Ureter (tissue), 1 donor: ENCODE results near the gene PRKCH. TPM values are rescaled to one million over a fixed set of nuclear protein-coding genes. Genes with fewer than 3 reads are reported as not detected.

Source experiments
- DNase-seq: peaks from one replicate; pipeline ENCODE4 v3.0.0-alpha.2; 2020; ENCODE audit warnings: low spot score
- total RNA-seq: library from RNA; stranded (reverse); gene quantifications from one replicate; pipeline ENCODE4 v1.2.4, GENCODE V29; 2023
- donor health status: DM: yes; HTN: yes; CAD: no.

Gene PRKCH
- total RNA-seq, 1 donor from 2014 or later: 90.2 TPM

DNA sequence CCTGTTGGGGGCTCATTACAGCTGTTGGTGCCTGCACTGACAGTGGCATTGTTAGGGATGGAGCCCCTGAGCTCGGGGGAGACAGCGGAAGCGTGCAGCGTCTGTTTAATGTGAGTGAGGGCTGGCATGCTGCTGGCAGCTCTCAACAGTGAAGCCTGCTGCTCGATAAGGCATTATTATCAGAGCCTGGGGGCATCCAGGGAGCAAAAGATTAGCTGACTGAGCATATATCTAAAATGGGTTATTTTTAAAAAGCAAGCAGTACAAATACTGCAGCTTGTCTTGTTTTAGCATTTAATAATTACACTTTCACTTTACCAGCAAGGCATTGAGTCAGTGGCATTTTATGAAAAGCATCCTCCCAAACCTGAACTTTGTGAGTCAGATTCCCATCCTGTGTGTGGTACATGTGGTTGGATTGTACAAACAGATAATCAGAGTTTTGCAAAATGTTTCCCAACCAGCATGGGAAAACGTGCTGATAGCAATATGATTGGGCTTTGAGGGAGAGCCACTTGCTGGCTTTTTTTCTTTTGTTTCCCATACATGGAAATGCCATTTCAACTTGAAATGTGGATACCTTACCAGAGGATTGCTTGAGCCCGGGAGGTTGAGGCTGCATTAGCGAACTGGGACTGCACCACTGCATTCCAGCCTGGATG, 150.8 kb downstream of the PRKCH start:
- peak; percentile 69 for DNase-seq

DNA sequence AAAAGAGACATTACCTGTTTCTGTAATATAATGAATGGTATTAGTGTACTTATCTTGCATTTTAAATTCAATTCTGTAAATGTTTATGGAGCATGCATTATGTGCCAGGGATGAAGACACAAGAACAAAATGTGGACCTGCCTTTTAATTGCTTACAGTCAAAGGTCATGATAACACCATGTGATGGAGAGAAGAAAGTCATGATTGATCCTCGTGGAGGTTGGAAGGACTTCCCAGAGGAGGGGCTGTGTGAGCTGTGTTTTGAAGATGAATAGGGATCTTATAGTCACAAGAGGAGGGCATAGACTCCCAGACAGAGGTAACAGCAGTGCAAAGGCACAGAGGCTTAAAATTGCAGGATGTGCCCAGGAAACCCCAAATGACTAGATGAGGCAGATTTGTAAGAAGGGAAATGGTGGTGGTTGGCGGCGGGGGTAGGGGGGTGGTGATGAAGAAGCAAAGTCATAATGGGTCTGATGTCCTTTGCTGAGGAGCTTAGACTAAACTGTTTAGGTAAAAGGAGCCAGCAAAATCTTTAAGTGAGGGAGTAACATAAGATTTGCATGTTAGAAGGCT, 151.5 kb downstream of the PRKCH start:
- DNase-seq: no peak

DNA sequence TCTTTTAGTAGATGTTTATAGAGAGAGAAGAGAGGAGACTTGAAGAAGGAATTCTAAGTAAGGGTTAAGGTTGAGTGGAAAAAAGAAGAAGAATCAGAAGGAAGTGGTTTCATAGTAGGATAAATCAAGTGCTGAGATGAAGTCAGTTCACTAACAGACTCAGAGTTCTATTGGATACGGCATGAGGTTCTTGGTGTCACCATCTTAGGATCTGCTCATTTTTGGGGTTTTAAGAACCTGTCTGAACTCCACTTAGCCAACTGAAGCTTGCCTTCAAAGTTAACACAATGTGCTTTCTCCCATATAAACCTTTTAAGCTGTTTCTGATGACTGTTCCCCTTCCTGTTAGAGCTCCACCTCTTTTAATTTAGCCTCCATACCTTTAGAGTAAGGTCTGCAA, 152.6 kb downstream of the PRKCH start:
- DNase-seq: no peak

DNA sequence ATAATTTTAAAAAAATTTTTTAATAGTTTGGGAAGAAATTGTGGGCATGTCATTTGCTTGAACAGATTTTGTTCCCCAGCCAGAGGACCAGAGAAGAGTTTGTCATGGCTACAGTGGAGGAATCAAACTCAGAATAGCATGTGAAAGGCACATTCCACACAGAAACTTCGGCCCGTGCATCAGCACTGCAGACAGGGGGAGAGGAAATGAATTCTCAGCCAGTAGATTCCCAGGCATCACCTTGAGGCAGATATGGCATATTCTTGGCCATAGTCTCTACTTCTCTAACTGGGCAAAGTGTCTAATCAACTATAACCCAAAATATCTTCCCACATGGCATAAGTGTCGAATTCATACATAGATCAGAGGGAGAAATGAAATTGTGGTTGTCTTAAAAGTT, 153.3 kb downstream of the PRKCH start:
- DNase-seq: peak; percentile 34

DNA sequence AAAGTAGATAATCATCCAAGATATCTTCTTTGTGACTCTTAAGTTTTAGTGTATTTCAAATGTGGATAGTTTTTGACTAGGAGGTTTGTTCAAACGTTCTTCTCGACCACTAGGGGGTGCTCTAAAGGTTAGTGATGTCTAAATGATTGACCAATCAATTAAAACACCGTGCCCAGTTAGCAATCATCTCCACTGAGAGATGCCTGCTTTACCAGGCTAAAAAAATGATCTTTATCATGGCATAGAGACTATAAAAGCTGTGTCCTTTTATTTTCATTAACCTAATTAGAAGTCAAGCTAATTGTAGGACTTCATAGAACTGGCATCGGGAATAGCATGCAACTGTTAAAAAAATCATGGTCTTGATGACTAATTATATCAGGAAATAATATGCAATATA, 153.9 kb downstream of the PRKCH start:
- DNase-seq: peak; percentile 34

DNA sequence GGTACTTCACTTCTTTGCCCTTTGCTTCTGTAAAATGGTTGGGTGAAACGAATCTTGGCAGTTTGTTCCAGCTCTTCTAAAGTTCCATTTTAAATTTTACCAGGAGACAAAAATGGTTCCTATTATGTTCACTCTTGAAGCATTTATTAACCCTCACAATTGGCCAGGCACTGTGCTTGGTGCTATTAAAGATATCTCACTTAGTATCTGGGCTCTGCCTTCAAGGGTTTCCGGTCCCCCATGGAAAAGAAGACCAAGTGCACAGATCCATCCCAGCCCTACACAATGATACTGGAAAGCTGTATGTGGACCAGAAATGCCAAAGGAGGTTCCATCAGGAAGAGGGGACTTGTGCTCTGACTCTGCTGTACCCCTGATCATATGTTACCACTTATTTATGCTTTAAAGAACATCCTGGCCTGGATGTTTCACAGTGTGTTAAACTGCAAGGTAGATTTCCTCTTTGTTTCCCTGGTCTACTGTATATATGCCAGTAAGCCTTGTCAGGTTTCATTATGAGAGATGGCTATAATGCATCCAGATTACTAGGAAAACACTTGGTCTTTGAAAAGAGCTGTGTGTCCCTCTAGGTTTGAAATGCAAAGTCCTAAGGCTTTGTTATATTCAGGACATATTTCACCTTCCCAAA, 154.8 kb downstream of the PRKCH start:
- DNase-seq: peak; percentile 19

DNA sequence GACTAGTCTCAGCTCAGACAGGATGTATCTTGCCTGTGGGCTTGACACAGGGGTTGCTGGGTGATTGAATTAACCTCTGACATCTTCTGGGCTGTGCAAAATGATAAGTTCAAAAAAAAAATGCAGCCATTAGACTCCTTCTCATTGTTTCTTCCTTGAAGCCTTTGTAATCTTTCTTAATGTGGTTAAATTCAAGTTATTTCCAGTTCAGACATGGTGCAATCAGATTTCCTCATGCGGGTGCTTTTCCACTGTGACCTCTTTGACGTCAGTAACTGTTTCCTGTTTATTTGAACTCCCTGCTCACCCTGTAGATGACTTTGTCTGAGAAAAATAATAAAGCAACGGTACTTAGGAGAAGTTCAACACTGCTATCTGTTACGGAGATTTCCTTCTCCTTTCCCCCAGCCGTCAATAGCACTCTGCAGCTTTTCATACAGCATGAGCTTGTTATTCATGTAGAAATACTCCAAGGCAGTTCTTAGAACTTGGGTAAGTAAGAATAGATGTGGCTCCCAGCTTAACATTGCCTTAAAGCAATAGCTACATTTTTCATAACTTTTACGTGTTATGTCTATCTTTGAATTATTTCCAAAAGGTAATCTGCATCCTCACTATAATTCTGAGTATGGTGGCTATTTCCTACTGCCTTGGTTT, 155.5 kb downstream of the PRKCH start:
- peak; percentile 79 for DNase-seq

DNA sequence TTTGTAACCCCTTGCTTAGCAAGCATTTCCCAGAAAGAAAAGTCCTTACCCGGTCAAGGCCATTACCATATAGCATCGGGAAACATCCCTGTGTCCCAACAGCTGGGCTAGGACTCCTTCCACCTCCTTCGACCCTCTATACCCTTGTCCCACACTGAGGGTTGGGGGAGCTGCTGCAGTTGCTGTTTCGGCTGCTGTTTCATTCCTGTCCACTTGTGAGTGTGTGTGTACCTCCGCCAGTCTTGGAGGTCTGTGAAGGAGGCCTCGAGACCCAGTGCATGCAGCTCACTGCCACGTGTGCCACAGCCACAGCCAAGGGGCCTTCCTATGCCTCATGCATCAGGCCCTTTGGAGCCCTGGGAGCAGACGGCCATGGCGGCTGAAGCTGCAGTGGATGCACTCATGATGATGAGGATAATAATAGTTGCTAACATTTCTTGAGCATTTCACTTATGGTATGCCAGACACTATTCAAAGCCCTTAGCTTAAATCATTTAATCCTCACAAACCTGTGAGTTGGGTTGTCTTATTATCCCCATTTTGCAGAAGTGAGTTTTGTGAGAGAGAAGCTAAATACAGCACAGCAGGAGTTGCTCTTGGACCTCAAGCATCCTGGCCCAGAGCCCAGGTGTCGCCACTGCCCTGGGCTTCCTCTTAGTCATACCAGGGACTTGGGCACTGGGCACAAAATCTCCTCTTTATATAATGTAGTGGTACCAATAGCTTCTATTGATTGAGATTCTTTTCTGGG, 156.5 kb downstream of the PRKCH start:
- DNase-seq: peak; percentile 71

DNA sequence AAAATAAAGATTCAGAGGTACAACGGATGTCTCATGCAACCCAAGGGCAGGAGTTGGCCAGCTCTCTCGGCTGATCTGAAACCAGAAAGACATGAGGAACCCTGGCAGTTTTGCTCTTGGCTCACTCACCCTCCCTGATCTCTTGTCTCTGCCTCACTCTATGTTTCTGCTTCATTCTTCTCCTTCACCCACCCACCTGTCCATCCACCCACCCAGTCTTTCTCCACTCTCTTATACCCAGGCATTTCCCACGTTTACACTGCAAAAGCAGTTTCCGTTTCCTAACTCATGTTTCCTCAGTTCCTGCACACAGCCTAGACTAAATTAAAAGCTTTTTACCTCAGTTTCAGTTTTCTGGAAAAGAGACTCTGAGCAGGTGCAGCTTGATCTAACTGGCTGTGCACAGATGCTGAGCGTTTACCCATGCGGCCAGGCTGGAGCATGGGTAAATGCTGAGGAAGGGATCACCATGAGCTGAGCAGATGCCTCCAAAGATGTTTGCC, 157.6 kb downstream of the PRKCH start:
- DNase-seq: peak; percentile 42

DNA sequence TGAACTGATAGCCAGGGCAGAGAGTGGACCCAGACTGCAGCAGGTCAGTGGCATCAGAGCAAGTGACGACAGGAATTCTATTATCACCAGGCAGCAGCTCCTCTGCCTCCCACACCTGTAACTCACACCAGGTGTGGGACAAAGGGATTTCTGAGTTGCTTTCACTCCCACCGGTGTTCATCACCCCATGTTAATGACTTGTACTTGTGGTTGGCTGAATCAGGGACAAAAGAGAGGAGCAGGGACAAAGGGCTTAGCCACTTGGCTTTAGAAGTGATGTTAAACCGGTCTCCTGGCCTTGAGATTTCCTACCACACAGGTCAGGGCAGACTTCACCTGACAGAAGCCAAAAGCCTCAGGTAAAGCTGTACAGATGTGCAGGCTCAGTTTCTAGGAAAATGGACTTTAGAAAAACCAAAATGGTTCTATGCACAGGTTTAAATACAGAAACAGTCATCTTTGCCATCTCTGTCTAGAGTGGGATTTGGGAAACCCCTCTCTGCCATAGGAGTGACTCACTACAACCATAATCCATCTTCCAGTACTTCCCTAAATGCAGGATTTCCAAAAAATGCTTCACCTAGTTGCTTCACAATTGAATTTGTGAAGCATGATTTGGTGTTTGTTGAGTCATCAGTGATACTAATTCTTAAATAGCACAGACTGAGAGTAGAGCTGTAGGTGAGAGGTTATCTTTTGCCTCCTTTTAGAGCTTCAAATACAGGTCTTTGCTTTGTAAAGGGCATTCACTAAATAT, 158.5 kb downstream of the PRKCH start:
- DNase-seq: peak; percentile 26

DNA sequence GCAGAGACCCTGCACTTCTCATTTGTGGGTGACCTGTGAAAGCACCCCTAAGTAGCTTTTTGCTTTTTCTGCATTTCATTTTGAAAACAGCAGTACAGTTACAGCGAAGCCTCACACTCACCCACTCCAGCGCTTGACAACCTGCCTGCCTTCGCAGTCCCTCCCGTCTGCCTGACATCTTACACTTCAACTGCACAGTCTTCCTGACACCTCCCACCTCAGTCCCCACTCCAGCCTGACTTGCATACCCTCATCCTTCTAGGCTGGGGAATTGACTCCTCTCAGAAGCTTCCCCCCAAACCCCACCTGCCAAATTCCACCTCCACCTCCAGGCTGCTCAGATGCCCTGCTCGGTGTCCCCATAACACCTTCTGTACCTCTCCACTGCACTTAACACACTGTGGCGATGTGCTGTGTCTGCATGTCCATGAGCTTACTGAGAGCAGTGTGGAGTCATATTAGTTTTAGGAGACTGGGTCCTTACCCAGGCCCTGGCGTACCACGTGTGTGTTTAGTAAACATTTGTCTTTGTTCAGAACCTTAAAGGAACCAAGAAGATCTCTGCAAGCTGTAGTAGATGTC, 159.4 kb downstream of the PRKCH start:
- DNase-seq: peak; percentile 39

DNA sequence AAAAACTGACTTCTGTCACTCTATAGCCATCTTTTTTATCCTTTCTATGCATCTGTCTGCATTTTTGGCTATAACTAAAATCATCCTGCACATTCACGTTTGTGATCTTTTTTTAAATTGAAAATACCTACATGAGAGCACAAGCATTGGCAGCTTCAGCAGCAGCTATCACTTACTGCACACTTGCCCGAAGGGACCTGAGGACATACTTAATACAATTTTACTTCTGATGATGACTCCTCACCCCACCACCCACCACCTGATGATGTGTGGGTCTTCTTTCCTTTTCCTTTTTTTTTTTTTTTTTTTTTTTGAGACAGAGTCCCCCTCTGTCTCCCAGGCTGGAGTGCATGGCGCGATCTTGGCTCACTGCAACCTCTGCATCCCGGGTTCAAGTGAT, 160.3 kb downstream of the PRKCH start:
- DNase-seq: peak; percentile 15

DNA sequence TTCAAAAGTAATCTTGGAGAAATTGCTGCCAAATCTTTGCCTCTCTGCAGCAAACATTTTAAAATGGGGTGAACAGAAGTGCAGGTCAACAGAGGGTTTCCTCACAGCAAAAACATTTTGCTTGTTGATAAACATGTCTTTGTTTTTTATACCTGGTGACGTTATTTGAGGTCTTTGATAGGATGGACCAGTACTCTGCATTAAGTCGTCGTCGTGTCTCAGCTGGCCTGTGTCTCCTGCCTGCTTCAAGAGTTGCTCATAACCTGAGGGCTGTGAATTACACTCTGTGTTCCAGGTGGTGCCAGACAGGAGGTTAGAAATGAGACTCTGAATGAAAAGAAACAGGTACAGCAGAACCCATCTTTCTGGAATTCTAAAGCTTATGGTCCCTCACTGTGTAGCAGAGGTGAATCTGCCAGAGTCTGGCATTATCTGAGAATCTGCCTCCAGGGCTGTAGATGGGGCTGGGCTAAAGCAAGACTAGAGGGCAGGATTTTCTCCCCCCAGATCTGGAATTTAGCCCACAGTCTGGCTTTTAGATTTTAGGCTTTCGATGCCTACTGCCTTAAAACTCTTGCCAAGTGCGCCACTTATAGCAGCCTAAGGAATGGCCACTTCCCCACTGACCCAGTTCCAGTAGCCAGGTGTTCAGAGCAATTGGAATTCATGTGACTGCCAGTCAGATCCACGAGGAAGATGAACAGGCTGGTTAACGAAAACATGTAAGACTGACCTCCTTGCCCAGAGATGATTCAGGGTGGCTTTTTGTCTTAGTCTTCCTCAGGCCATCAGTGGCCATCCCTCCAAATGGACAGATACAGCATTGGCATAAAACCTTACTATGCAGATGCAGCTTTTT, 161.2 kb downstream of the PRKCH start:
- no peak for DNase-seq

DNA sequence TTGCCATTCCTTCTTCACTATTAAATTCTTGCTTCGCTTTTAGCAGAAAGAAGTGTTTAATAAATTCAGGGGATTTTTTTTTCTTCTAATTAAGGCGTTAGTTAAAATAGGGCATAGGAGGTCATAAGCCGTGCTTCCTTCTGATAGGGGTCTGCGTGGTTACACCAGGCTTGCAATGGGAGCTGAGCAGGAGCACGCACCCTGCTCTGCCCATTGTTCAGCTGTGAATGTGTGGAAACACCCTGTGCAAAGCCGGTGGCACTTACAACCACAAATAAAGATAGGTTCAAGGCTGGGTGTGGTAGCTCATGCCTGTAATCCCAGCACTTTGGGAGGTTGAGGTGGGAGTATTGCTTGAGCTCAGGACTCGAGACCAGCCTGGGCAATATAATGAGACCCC, 162.1 kb downstream of the PRKCH start:
- DNase-seq: no peak

DNA sequence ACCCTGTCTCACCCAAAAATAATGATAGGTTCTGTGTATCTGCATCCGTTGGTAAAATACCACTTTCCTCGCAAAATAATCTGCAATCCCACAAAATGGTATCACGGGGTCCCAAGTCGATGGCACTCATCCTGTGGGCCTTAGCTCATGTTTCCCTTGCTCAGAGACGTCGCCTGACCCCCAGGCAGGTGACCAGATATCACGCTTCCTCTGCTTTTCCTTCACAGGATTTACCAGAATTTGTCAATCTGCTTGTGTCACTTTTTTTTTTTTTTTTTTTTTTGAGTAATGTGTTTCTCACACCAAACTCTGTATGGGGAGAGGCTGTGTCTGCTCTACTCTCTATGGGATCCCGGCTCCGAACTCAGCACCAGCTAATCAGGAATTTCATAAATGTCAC, 162.7 kb downstream of the PRKCH start:
- DNase-seq: no peak

DNA sequence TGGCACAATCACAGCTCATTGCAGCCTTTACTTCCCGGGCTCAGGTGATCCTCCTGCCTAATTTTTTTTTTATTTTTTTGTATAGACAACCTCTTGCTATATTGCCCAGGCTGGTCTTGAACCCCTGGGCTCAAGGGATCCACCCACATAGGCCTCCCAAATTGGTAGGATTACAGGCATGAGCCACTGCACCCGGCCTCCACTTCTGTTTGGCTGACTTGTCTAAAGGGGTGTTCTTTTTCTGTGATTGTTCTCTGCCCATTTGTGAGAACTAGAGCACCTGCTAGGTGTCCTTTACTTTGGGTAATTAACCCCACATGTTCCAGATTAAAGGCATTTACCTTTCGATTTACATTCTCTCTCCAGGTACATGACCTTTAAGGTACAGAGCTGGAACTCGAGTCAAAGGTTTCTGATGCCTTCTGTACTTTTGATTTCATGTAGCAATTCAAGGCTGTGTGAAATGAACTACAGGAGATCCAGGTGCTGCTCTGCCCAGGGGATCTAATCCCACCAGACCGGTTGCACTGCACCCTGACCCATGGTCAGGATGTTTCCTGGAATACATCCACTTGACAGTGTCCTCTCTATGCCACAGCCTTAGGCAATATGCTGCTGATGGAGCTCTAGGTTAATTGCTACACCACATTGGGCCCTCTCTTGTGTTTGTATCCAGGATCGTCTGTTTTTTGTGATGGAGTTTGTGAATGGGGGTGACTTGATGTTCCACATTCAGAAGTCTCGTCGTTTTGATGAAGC, 163.6 kb downstream of the PRKCH start:
- no peak for DNase-seq

DNA sequence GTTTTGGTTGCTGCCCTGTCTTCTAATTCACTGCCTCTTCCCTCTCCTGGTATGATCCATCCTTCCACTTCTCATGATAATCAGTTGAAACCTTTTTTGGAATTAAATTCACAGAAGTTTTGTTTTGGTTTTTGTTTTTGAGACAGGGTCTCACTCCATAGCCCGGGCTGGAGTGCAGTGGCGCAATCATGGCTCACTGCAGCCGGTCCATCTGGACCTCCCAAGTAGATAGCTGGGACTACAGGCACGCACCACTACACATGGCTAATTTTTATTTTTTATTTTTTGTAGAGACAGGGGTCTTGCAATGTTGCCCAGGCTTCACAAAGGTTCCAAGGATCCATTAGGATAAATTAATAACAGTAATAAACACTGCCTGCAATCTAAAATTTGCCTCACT, 164.3 kb downstream of the PRKCH start:
- DNase-seq: no peak

DNA sequence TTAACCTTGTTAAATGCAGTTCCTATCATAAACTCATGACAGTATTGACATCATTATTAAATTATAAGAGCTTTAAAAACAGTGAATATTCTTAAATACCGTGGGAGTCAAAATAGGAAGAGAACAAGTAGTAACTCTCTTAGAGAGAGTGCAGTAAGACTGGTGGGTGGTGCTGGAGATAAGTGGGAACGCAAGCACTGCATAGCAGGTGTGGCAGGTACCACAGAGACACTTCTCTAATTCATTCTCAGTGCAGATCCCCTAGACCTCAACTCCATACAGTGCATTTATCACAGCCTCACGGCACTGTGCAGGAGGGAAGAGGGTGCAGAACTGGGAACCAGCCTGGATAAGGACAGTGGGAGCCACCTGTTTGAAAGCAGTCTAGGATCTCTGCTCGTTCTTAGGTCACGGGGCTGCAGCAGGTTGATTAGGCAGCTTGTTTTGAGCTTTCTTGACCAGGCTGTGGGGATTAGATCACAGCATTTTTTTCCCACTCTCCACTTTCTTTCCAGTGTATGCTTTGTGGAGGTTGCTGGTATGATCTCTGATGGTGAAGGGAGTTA, 165.6 kb downstream of the PRKCH start:
- DNase-seq: peak; percentile 34
